Type B pancreatic cell (in vitro differentiated cells): ENCODE measurements around the gene RAB38. TPM values are rescaled to one million over a fixed set of nuclear protein-coding genes. Genes with fewer than 3 reads are reported as not detected.

Experiments
- DNase-seq: peaks from one replicate; pipeline ENCODE4 v3.0.0; 2021; ENCODE audit warnings: mixed read lengths; ENCODE audit not compliant: unreplicated experiment; ENCODE audit errors: extremely low spot score
- H3K27ac Mint-ChIP-seq: 2 replicates; pipeline ENCODE4 v1.8.0; 2021; ENCODE audit warnings: mild to moderate bottlenecking, mixed read lengths
- H3K27me3 Mint-ChIP-seq: 2 replicates; pipeline ENCODE4 v1.8.0; 2021; ENCODE audit warnings: mixed read lengths
- H3K36me3 Mint-ChIP-seq: 2 replicates; pipeline ENCODE4 v1.8.0; 2021; ENCODE audit warnings: mixed read lengths
- H3K4me1 Mint-ChIP-seq: one replicate; pipeline ENCODE4 v1.8.0; 2021; ENCODE audit warnings: mixed read lengths; ENCODE audit not compliant: unreplicated experiment
- H3K4me3 Mint-ChIP-seq: 2 replicates; pipeline ENCODE4 v1.8.0; 2021; ENCODE audit warnings: mild to moderate bottlenecking, mixed read lengths
- H3K9me3 Mint-ChIP-seq: 2 replicates; pipeline ENCODE4 v1.8.0; 2021; ENCODE audit warnings: mixed read lengths
- CTCF ChIP-seq: fragments of 200-600 bp; sonication (generic); conservative IDR thresholded peaks from 2 replicates; pipeline ENCODE4 v1.5.0; 2021; ENCODE audit warnings: antibody characterized with exemption, mild to moderate bottlenecking
- total RNA-seq: library from RNA; stranded (reverse); gene quantifications from 2 replicates; pipeline ENCODE4 v1.2.1, GENCODE V29; 2021; ENCODE audit warnings: low replicate concordance

RAB38 gene
- total RNA-seq, 1 donor from 2014 or later: 16.8 TPM

DNA sequence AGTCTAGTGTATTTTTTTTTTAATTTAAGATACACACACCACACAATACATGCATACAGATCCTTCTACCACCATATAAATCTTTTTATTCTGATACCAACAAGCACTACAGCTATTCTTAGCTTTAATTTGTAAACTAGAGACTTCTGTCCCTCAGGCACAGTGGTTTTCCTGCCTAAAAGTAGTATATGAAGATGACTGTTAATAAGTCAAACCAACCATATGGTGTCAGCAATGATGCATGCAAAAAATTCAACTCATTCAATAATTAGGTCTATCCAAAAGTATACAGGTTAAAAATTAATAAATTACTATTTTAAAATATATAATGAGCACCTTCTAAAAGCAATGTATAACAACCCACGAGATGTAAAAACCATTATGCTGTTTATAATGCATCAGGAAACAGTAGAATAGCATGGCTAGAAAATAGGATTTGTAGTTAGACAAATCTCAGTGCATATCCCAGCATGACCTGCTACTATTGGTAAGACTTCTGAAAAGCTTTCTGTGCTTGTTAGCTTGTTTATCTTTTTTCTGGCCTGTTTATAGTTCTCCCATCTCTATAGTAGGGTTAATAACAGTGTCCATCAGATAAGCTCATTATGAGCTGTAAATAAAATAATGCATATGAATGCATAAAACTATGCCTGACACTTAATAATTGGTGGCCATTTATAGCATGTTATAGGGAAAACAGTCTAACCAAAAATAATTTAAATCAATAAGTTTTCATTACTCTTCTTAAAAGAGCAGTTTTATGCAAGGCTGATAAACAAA, 10.2 kb downstream of the RAB38 start:
- Mint-ChIP-seq H3K36me3 (peaks cover 11% of the 10 kb centered on the region), H3K4me1 (no peaks in the 10 kb centered on the region), H3K4me3 (no peak overlapping the region), H3K27me3 (no peaks in the 10 kb centered on the region), H3K27ac (no peak overlapping the region), H3K9me3 (peaks cover 12% of the 10 kb centered on the region)
- no peak for DNase-seq
- no peak for TF ChIP-seq CTCF

GRCh38 chr11:88164320-88164719, 10.9 kb downstream of the RAB38 start:
- Mint-ChIP-seq H3K27me3 (no peaks in the 10 kb centered on the region), H3K4me3 (no peak overlapping the region), H3K9me3 (peaks cover 19% of the 10 kb centered on the region), H3K27ac (no peak overlapping the region), H3K36me3 (peaks cover 9% of the 10 kb centered on the region), H3K4me1 (no peaks in the 10 kb centered on the region)
- no peak for TF ChIP-seq CTCF
- no peak for DNase-seq

- Mint-ChIP-seq H3K27ac (no peak overlapping the region), H3K9me3 (peaks cover 14% of the 10 kb centered on the region), H3K4me3 (no peak overlapping the region), H3K4me1 (no peaks in the 10 kb centered on the region), H3K36me3 (peaks cover 18% of the 10 kb centered on the region), H3K27me3 (no peaks in the 10 kb centered on the region)
- DNase-seq: no peak
- TF ChIP-seq CTCF: no peak
Observed at GRCh38 chr11:88158081-88158480, 17.2 kb downstream of the RAB38 start.

DNA sequence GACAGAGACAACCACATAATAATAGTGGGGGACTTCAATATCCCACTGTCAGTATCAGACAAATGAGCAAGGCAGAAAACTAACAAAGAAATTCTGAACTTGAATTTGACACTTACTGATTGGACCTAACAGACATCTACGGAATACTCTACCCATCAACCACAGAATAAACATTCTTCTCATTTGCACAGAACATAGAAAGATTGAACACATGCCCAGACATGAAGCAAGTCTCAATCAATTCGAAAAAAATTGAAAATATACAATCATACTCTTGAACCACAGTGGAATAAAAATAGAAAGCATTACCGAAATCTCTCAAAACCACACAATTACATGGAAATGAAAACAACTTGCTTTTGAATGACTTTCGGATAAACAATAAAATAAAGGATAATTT, 17.9 kb downstream of the RAB38 start:
- no peak overlapping the region for H3K27ac Mint-ChIP-seq
- TF ChIP-seq CTCF: no peak
- H3K9me3 Mint-ChIP-seq: peaks cover 14% of the 10 kb centered on the region
- no peaks in the 10 kb centered on the region for H3K27me3 Mint-ChIP-seq
- no peak overlapping the region for H3K4me3 Mint-ChIP-seq
- H3K36me3 Mint-ChIP-seq: peaks cover 18% of the 10 kb centered on the region
- DNase-seq: no peak
- no peaks in the 10 kb centered on the region for H3K4me1 Mint-ChIP-seq

DNA sequence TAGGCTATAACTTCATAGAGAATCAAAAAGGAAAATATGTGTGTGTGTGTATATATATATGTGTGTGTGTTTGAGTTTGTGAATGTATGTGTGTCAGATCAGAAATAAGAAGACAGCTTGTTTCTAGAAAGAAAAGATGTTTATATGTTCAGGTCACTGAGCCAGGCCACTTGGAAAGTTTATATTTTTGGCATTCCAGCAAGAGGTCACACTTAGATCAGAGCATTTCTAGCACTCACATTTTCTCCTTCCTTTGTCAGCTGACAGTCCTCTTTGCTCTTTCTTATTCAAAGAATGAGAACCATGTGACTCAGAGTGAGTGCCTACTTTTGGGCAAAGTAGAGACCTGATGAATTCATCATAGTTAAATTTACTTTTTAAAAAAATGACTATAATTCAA, 22.9 kb downstream of the RAB38 start:
- TF ChIP-seq CTCF: no peak
- peaks cover 17% of the 10 kb centered on the region for H3K36me3 Mint-ChIP-seq
- no peaks in the 10 kb centered on the region for H3K4me1 Mint-ChIP-seq
- no peak overlapping the region for H3K27ac Mint-ChIP-seq
- H3K4me3 Mint-ChIP-seq: no peak overlapping the region
- no peak for DNase-seq
- H3K9me3 Mint-ChIP-seq: no peaks in the 10 kb centered on the region
- no peaks in the 10 kb centered on the region for H3K27me3 Mint-ChIP-seq
